ENCODE results near the gene CENATAC.
A peak's percentile ranks its signal among the peaks of the same experiment; 100 is the strongest.

Gene CENATAC

GRCh38 chr11:118998388-118998717, 415 bp downstream of the CENATAC start:
- Histone ChIP-seq H3K9ac (ENCODE audit: low read length) (peak overlapping the region; percentile 93), H4K20me1 (ENCODE audit: insufficient read depth, low read length) (no peaks in the 10 kb centered on the region), H3K27ac (ENCODE audit: low read depth, low read length, poor library complexity, severe bottlenecking) (no peak overlapping the region), H3K79me2 (ENCODE audit: insufficient read depth, low read length) (peaks cover 4% of the 10 kb centered on the region; the same call in 1 of the 2 replicates), H3K9me2 (ENCODE audit: low read depth, low read length) (no peaks in the 10 kb centered on the region), H3F3A (ENCODE audit: insufficient read depth, low read length) (no peaks in the 10 kb centered on the region), H3K4me1 (ENCODE audit: insufficient read depth, low read length, severe bottlenecking) (peaks cover 21% of the 10 kb centered on the region), H3K9me3 (ENCODE audit: low read length) (no peaks in the 10 kb centered on the region), H3K4me3 (ENCODE audit: low read depth, low read length, poor library complexity, severe bottlenecking) (peak overlapping the region; percentile 86), H3K27me3 (ENCODE audit: insufficient read depth, low read length) (no peaks in the 10 kb centered on the region), H3K36me3 (ENCODE audit: insufficient read depth, low read length) (peaks cover 36% of the 10 kb centered on the region), H2AFZ (ENCODE audit: low read length) (no peak overlapping the region), H3K4me2 (ENCODE audit: low read length) (peak overlapping the region; percentile 94)
- no peak for TF ChIP-seq CTCF (IDR thresholded peaks at IDR 0.05; ENCODE audit: low read length)
- no peak for TF ChIP-seq EZH2 (IDR thresholded peaks at IDR 0.05; ENCODE audit: borderline replicate concordance, low read length)

- TF ChIP-seq EZH2 (IDR thresholded peaks at IDR 0.05; ENCODE audit: borderline replicate concordance, low read length) (no peak), CTCF (IDR thresholded peaks at IDR 0.05; ENCODE audit: low read length) (no peak)
- Histone ChIP-seq H3F3A (ENCODE audit: insufficient read depth, low read length) (no peaks in the 10 kb centered on the region), H2AFZ (ENCODE audit: low read length) (no peak overlapping the region), H3K9me3 (ENCODE audit: low read length) (no peaks in the 10 kb centered on the region), H3K9ac (ENCODE audit: low read length) (peak overlapping the region; percentile 93), H3K79me2 (ENCODE audit: insufficient read depth, low read length) (peaks cover 4% of the 10 kb centered on the region; the same call in 1 of the 2 replicates), H4K20me1 (ENCODE audit: insufficient read depth, low read length) (no peaks in the 10 kb centered on the region), H3K36me3 (ENCODE audit: insufficient read depth, low read length) (peaks cover 38% of the 10 kb centered on the region), H3K4me2 (ENCODE audit: low read length) (peak overlapping the region; percentile 94), H3K27me3 (ENCODE audit: insufficient read depth, low read length) (no peaks in the 10 kb centered on the region), H3K4me1 (ENCODE audit: insufficient read depth, low read length, severe bottlenecking) (peaks cover 21% of the 10 kb centered on the region), H3K4me3 (ENCODE audit: low read depth, low read length, poor library complexity, severe bottlenecking) (peak overlapping the region; percentile 86), H3K27ac (ENCODE audit: low read depth, low read length, poor library complexity, severe bottlenecking) (no peak overlapping the region), H3K9me2 (ENCODE audit: low read depth, low read length) (no peaks in the 10 kb centered on the region)
Observed at GRCh38 chr11:118998822-118999221, 884 bp downstream of the CENATAC start.

GRCh38 chr11:119000906-119001305, 3.0 kb downstream of the CENATAC start:
- peaks cover 4% of the 10 kb centered on the region; the same call in 1 of the 2 replicates for H3K79me2 ChIP-seq (ENCODE audit: insufficient read depth, low read length)
- no peak overlapping the region for H2AFZ ChIP-seq (ENCODE audit: low read length)
- peaks cover 40% of the 10 kb centered on the region for H3K36me3 ChIP-seq (ENCODE audit: insufficient read depth, low read length)
- no peak overlapping the region for H3K4me2 ChIP-seq (ENCODE audit: low read length)
- no peaks in the 10 kb centered on the region for H3K9me3 ChIP-seq (ENCODE audit: low read length)
- no peaks in the 10 kb centered on the region for H3K9me2 ChIP-seq (ENCODE audit: low read depth, low read length)
- no peak for TF ChIP-seq CTCF (IDR thresholded peaks at IDR 0.05; ENCODE audit: low read length)
- TF ChIP-seq EZH2 (IDR thresholded peaks at IDR 0.05; ENCODE audit: borderline replicate concordance, low read length), result no peak
- H3K4me3 ChIP-seq (ENCODE audit: low read depth, low read length, poor library complexity, severe bottlenecking), result no peak overlapping the region
- no peak overlapping the region for H3K27ac ChIP-seq (ENCODE audit: low read depth, low read length, poor library complexity, severe bottlenecking)
- H3K27me3 ChIP-seq (ENCODE audit: insufficient read depth, low read length), result no peaks in the 10 kb centered on the region
- H3F3A ChIP-seq (ENCODE audit: insufficient read depth, low read length), result no peaks in the 10 kb centered on the region
- H3K9ac ChIP-seq (ENCODE audit: low read length), result no peak overlapping the region
- H4K20me1 ChIP-seq (ENCODE audit: insufficient read depth, low read length), result no peaks in the 10 kb centered on the region
- H3K4me1 ChIP-seq (ENCODE audit: insufficient read depth, low read length, severe bottlenecking), result peaks cover 21% of the 10 kb centered on the region
